Spleen (tissue), 7 donors: Measurements from ENCODE around the gene ALKBH8.

ENCODE experiments used
- POLR2A ChIP-seq, 3 donors: fragments of 450-650 bp; IDR thresholded peaks; one replicate each; pipeline ENCODE4 v1.5.1; 2017; ENCODE audit warnings: antibody characterized with exemption in 3 of 3, mild to moderate bottlenecking in 1 of 3
- POLR2AphosphoS5 ChIP-seq, 3 donors: sonication (generic); formaldehyde crosslinking; IDR thresholded peaks; one replicate each; pipeline ENCODE4 v1.5.1; 2017; ENCODE audit warnings: antibody characterized with exemption in 3 of 3
- TF ChIP-seq, protein P1 (sequence below), 11 experiments: fragments of 200-600 bp in 7 of 11; fragments of 450-650 bp in 4 of 11; sonication (generic) in 4 of 11; IDR thresholded peaks in 8 of 11; conservative IDR thresholded peaks in 3 of 11; 1 replicate in 7 of 11; 2 replicates in 4 of 11; pipeline versions ENCODE4 v1.4.0 to v1.8.0; 2016 to 2021; ENCODE audit warnings: antibody characterized with exemption in 11 of 11, inconsistent platforms in 4 of 11, mild to moderate bottlenecking in 1 of 11
- donor health status: DM: no; HTN: no; CAD: no; lungs with moderate emphysema.
- donor health status: DM: no; HTN: no; CAD: no.
- donor health status: DM: no; HTN: no; CAD: no.

DNA sequence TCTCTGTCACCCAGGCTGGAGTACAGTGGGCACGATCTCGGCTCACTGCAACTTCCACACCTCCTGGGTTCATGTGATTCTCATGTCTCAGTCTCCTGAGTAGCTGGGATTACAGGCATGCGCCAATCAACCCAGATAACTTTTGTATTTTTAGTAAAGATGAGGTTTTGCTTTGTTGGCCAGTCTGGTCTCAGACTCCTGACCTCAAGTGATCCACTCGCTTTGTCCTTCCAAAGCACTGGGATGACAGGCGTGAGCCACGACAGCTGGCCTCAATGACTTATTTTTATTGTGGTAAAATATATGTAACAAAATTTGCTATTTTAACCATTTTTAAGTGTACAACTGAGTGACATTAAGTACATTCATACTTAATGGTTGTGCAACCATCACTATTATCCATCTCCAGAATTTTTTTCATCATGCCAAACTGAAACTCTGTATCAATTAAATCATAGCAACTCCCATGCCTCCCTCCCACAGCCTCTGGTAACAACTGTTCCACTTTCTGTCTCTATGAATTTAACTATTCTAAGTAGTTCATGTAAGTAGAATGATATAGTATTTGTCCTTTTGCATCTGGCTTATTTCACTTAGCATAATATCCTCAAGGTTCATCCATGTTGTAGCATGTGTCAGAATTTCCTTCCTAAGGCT, 57.2 kb downstream of the ALKBH8 start:
- TF ChIP-seq, protein P1, sequence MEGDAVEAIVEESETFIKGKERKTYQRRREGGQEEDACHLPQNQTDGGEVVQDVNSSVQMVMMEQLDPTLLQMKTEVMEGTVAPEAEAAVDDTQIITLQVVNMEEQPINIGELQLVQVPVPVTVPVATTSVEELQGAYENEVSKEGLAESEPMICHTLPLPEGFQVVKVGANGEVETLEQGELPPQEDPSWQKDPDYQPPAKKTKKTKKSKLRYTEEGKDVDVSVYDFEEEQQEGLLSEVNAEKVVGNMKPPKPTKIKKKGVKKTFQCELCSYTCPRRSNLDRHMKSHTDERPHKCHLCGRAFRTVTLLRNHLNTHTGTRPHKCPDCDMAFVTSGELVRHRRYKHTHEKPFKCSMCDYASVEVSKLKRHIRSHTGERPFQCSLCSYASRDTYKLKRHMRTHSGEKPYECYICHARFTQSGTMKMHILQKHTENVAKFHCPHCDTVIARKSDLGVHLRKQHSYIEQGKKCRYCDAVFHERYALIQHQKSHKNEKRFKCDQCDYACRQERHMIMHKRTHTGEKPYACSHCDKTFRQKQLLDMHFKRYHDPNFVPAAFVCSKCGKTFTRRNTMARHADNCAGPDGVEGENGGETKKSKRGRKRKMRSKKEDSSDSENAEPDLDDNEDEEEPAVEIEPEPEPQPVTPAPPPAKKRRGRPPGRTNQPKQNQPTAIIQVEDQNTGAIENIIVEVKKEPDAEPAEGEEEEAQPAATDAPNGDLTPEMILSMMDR (IDR thresholded peaks at IDR 0.05 in 8 of 11, conservative IDR thresholded peaks at IDR 0.05 in 3 of 11), result no peak
- TF ChIP-seq POLR2AphosphoS5 (IDR thresholded peaks at IDR 0.05) (no peak), POLR2A (IDR thresholded peaks at IDR 0.05) (no peak)
